Stimulated activated naive CD4-positive, alpha-beta T cell (primary cell): Measurements from ENCODE around the gene MAMDC4.

Experiments used
- DNase-seq, 6 experiments: peaks; one replicate each; lab custom pipeline; 2025; lab: John Stamatoyannopoulos, UW

MAMDC4 gene

GRCh38 chr9:136849960-136850865, 1.9 kb upstream of the MAMDC4 start:
- DNase-seq, result no peak

DNA sequence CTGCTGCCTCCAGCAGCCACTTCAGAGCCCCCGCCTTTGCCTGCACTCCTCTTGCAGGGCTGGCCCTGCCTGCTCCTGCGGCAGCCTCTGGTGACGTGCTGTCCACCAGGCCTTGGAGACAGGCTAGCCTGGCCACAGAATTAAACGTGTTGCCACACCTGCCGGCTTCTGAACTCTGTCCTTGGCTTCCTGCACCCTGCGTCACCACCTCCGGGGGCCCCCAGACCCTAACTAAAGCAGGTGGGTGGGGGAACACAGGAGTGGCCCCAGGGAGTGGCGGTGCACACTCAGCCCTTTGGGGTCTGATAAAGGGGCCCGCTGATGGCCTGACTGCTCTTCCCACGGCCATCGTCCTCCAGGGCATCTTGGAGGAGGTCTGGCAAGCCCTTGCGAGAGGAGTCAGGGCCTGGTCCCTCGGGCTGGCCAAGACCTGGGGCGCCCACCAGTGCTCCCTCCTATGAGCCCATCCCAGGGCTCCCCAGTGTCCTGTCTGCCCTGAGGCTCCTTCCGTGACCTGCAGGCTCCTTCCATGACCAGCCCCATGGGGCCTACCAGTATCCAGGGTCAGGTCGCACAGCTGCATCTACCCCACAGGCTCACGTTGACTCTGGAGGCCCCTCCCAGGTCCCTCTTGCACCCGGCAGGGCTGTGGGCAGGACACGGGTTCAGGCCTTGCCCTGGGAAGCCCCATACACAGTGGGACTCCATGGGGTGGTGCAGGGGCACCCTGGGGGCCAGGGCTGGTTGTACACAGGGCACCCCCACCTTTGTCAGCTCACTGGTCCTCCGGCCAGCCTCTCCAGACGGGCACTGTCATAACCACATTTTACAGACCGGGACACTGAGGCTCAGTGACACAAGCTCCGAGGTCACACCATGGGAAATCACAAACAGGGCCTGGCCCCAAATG, 1.0 kb upstream of the MAMDC4 start:
- DNase-seq, result no peak

GRCh38 chr9:136852664-136853595, 784 bp downstream of the MAMDC4 start:
- no peak for DNase-seq

DNA sequence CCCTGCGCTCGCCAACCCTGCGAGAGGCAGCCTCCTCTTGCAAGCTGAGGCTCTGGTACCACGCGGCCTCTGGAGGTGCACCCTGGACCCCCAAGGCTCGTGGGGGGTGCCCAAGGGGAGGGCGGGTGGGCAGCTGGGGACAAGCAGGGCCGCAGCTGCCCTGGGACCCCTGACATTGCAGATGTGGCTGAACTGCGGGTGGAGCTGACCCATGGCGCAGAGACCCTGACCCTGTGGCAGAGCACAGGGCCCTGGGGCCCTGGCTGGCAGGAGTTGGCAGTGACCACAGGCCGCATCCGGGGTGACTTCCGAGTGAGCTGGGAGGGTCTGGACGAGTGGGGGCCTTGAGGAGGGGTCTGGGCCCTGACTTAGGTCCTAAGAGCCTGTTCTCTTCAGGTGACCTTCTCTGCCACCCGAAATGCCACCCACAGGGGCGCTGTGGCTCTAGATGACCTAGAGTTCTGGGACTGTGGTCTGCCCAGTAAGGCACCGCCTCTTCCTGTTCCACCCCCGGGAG, 1.5 kb downstream of the MAMDC4 start:
- no peak for DNase-seq

DNA sequence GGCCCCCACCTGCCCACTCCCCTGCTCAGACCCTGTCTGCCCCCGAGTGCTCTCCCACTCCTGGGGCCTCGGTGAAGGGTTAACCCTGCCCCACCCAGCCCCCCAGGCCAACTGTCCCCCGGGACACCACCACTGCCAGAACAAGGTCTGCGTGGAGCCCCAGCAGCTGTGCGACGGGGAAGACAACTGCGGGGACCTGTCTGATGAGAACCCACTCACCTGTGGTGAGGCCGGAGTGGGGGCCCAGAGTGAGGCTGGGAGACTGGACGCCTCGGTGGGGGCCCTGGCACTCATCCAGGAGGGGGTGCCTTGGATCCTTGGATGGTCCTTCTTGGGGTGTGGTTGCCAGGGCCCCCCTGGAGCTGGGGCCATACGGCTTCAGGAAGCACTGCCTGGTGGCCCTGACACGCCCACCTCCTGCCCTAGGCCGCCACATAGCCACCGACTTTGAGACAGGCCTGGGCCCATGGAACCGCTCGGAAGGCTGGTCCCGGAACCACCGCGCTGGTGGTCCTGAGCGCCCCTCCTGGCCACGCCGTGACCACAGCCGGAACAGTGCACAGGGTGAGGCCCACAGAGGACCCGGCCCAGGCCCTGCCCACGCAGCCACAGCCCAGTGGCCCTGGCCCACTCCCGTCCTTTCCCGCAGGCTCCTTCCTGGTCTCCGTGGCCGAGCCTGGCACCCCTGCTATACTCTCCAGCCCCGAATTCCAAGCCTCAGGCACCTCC, 2.1 kb downstream of the MAMDC4 start:
- DNase-seq, result no peak

- DNase-seq, result no peak
These were observed 2.8 kb downstream of the MAMDC4 start for GRCh38 chr9:136854842-136855460.

DNA sequence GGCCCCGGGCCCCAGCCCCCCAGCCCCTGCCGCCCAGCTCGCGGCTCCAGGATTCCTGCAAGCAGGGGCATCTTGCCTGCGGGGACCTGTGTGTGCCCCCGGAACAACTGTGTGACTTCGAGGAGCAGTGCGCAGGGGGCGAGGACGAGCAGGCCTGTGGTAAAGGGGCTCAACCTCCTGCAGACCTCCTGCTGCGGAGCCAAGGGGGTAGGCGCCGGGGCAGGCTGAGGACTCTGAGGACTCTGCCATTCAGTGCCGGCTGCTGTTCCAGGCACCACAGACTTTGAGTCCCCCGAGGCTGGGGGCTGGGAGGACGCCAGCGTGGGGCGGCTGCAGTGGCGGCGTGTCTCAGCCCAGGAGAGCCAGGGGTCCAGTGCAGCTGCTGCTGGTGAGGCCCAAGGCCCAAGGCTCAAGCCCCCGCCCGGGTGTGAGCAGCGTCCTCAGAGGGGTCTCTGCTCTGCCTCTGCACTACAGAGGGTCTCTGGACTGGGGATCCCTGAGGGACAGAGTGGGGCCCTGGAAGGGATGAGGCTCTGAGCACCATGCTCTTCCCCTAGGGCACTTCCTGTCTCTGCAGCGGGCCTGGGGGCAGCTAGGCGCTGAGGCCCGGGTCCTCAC, 3.4 kb downstream of the MAMDC4 start:
- DNase-seq, result no peak

- no peak for DNase-seq
These were observed 3.9 kb downstream of the MAMDC4 start for GRCh38 chr9:136856079-136856476.

DNA sequence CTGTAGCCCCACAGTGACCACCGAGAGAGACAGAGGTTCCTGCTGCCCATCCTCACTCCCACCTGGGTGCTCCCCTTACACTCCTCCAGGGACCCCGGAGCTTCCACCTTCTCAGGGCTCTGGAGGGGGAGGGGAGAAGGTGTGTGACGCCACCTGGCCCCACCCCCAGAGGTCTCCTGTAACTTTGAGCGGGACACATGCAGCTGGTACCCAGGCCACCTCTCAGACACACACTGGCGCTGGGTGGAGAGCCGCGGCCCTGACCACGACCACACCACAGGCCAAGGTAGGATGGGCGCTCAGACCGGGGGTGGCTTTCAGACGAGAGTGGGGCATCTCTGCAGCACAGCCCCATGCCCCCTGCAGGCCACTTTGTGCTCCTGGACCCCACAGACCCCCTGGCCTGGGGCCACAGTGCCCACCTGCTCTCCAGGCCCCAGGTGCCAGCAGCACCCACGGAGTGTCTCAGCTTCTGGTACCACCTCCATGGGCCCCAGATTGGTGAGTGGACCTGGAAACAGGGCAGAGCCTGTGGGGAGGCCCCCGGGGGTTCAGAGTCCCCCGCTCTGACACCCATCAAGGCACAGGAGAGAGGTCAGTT, 4.5 kb downstream of the MAMDC4 start:
- no peak for DNase-seq

GRCh38 chr9:136857166-136857565, 5.0 kb downstream of the MAMDC4 start:
- no peak for DNase-seq

DNA sequence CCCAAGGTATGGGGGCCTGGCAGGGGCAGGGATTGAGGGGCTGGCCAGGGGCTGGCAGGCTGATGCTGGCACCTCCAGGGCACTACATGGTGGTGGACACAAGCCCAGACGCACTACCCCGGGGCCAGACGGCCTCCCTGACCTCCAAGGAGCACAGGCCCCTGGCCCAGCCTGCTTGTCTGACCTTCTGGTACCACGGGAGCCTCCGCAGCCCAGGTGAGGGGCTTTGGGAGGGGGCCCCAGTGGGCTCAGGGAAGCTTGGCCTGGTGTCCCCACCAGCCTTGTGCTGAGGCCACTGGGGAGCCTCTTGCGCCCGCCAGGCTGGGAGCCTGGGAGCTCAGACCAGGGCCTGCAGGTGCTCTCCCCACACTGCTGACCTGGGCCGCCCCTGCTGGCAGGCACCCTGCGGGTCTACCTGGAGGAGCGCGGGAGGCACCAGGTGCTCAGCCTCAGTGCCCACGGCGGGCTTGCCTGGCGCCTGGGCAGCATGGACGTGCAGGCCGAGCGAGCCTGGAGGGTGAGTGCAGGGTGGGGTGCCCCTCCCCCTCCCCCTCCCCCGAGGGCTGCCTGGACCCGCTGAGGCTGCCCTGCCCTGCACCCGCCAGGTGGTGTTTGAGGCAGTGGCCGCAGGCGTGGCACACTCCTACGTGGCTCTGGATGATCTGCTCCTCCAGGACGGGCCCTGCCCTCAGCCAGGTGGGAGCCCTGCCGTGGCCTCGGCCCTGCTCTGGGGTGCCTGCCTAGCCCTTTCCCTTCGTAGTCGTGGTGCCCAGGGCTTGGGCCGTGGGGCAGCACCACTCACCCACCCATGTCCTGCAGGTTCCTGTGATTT, 5.7 kb downstream of the MAMDC4 start:
- DNase-seq, result no peak

GRCh38 chr9:136858452-136858843, 6.3 kb downstream of the MAMDC4 start:
- no peak for DNase-seq

DNA sequence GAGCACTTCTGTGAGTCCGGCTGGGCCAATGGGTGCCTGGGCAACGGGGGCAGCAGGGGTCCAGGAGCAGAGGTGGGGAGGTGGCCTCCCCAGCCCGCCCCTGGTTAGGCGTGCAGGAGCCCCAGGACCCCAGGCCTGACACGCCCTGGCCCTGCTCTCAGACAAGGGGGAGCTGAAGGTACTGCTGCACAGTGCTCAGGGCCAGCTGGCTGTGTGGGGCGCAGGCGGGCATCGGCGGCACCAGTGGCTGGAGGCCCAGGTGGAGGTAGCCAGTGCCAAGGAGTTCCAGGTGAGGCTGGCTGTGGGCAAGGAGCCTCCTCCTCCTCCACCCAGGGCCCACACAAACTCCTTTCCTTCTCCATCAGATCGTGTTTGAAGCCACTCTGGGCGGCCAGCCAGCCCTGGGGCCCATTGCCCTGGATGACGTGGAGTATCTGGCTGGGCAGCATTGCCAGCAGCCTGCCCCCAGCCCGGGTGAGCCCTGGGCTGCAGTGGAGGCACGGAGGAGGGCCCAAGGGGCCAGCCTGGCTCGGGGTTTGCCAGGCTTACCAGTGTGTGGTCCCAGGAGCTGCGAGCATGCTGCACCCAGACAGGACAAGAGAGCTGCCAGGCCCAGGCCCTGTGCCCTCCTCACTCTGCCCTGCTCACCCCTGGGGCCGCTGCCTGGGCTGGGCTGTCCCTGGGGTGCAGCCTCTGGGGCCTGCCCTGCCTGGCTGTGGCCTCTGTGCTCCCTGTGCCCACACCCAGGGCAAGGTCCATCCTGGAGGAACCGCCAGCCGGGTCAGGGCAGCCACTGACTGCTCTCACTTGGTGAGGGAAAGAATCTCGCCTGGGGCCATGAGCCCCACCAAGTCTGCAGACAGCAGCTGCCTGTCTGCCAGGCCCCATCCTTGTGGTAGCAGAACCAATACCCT, 7.0 kb downstream of the MAMDC4 start:
- no peak for DNase-seq

- DNase-seq, result no peak
These were observed 8.4 kb downstream of the MAMDC4 start for GRCh38 chr9:136860529-136860928.

DNA sequence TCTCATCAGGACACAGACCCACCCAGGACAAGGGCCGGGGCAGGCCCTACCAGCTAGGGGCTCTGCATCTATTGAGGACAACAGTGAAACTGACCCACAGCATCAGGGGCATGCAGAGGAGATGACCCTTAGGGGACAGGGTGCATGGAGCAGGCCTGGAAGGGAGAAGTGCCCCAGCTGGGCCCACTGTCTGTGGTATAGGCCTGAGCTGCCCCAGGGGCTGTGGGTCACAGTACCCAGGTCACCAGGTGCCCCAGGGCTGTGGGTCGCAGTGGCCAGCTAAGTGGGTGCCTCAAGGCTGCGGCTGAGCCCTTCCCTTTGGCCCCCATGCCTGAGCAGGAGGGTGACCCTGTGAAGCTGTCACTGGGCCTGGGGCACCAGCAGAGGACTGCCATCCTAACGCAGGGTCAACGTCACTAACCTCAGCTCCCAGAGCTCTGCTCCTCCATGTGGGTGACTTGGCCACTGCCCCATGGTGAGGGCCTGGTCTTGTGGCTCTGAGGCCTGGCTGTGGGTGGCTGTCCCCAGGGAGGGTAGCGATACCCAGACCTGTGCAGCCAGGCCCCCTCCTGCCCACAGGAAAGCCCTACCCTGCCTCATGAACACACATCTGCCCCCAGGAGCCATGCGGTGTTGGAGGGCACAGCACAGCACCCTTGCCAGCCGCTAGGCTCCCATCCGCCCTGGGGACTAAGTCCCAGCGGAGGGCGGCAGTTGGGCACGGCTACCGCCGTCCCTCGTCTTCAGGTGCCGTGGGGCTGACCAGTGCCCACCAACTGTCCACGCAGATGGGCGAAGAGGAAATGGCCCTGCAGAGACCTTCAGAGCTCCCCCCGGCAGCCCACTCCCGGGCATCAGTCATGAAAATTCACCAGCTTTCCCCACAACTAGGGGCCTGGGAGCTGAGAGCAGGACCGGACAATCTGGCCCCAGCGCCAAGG, 9.1 kb downstream of the MAMDC4 start:
- no peak for DNase-seq

- DNase-seq, result no peak
These were observed 9.8 kb downstream of the MAMDC4 start for GRCh38 chr9:136861874-136862457.
